Psoas muscle (tissue), 8 donors: ENCODE measurements around the gene INPP4A. TPM values are rescaled to one million over a fixed set of nuclear protein-coding genes. Genes with fewer than 3 reads are reported as not detected.

Experiments
- ATAC-seq, 4 donors: fragments of 200-7000 bp; cut with Tn5 transposase; one replicate each; pipeline ENCODE4 v1.9.1; 2020; ENCODE audit warnings: moderate library complexity in 3 of 4, mild to moderate bottlenecking in 2 of 4
- DNase-seq, 2 donors: peaks; one replicate each; pipeline ENCODE4 v3.0.0-alpha.2; 2020
- H3K27ac ChIP-seq: fragments of 200-600 bp; one replicate; pipeline ENCODE4 v1.8.0; 2022
- H3K27me3 ChIP-seq, 3 donors: fragments of 200-600 bp in 1 of 3; one replicate each; pipeline versions ENCODE4 v1.6.1 to v1.8.0; 2013 to 2022; ENCODE audit warnings: low read length in 2 of 3, mild to moderate bottlenecking in 2 of 3, moderate library complexity in 1 of 3; ENCODE audit not compliant: insufficient read depth in 3 of 3
- H3K36me3 ChIP-seq, 2 donors: fragments of 200-600 bp in 1 of 2; one replicate each; pipeline versions ENCODE4 v1.6.1 to v1.8.0; 2013 to 2022; ENCODE audit warnings: low read depth in 1 of 2, mild to moderate bottlenecking in 1 of 2, moderate library complexity in 1 of 2; ENCODE audit not compliant: insufficient read depth in 1 of 2
- H3K4me1 ChIP-seq: fragments of 200-600 bp; one replicate; pipeline ENCODE4 v1.8.0; 2022
- H3K4me3 ChIP-seq: fragments of 200-600 bp; one replicate; pipeline ENCODE4 v1.8.0; 2022; ENCODE audit warnings: mild to moderate bottlenecking
- H3K9me3 ChIP-seq: fragments of 200-600 bp; one replicate; pipeline ENCODE4 v1.8.0; 2022
- CTCF ChIP-seq: fragments of 200-600 bp; IDR thresholded peaks from one replicate; pipeline ENCODE4 v1.8.0; 2022; ENCODE audit warnings: antibody characterized with exemption
- WGBS, 3 donors: extraction: QIAGEN DNeasy Blood & Tissue Kit; methylation state at CpG; one replicate each; pipeline versions ENCODE4 v1.1.6 to v1.1.7; 2013; 5-methylcytosine and 5-hydroxymethylcytosine counted together
- intact Hi-C, 2 donors: fragments of 100-400 bp; cut with DNase I; formaldehyde crosslinking; loops; one replicate each; pipeline versions ENCODE4 v1.11.0 to v1.14.2; 2022
- polyA plus RNA-seq, 3 donors: library from polyadenylated mRNA; stranded (reverse); fragments of 200-250 nt; gene quantifications; one replicate each; pipeline ENCODE4 v1.2.3, GENCODE V29; 2013
- total RNA-seq, 4 donors: library from RNA; stranded (reverse); fragmentation: NEBNext Ultra II Directional in 2 of 4; extraction: Animal tissue kit (Norgen Biotek cat#: 25700) in 2 of 4; gene quantifications; one replicate each; pipeline versions ENCODE4 v1.2.1 to v1.2.4, GENCODE V29; 2021 to 2023
- donor health status: healthy with polysubstance abuse.
- donor health status: DM: no; HTN: no; CAD: no; lungs with moderate emphysema.
- donor health status: Bipolar disorder and iron deficiency.
- donor health status: healthy.
- donor health status: DM: yes; HTN: yes; CAD: no.
- donor health status: DM: no; HTN: no; CAD: no.
- donor health status: DM: no; HTN: no; CAD: no.
- donor health status: DM: yes; HTN: yes; CAD: no.

Gene INPP4A
- total and polyA plus RNA-seq, 7 donors, result 2.2 to 19.7 (median 9.8) TPM

GRCh38 chr2:98474979-98475632 lies 30.4 kb downstream of the INPP4A start:
- Histone ChIP-seq H3K36me3 (no peaks in the 10 kb centered on the region), H3K4me1 (peaks cover 16% of the 10 kb centered on the region), H3K27me3 (no peaks in the 10 kb centered on the region), H3K9me3 (no peaks in the 10 kb centered on the region), H3K4me3 (no peak overlapping the region), H3K27ac (no peak overlapping the region)
- no peak for ATAC-seq
- 74 to 82% (median 76%) methylated on average over 5 of the region's 5 CpGs for WGBS, 3 donors
- no peak for TF ChIP-seq CTCF
- intact Hi-C loops, result no loop called here
- DNase-seq, result no peak

- no peak for DNase-seq
- Histone ChIP-seq H3K4me3 (no peak overlapping the region), H3K4me1 (peaks cover 19% of the 10 kb centered on the region), H3K27ac (no peak overlapping the region), H3K9me3 (no peaks in the 10 kb centered on the region), H3K27me3 (no peaks in the 10 kb centered on the region), H3K36me3 (no peaks in the 10 kb centered on the region)
- TF ChIP-seq CTCF, result no peak
- intact Hi-C loops, result no loop called here
- no peak for ATAC-seq
- WGBS, 3 donors, result 88 to 91% (median 89%) methylated on average over 9 of the region's 9 CpGs
Measured at GRCh38 chr2:98476192-98476868, 31.7 kb downstream of the INPP4A start.

GRCh38 chr2:98477036-98477435 lies 32.4 kb downstream of the INPP4A start:
- intact Hi-C loops, result no loop called here
- Histone ChIP-seq H3K27ac (no peak overlapping the region), H3K27me3 (no peaks in the 10 kb centered on the region), H3K4me3 (no peak overlapping the region), H3K9me3 (no peaks in the 10 kb centered on the region), H3K36me3 (no peaks in the 10 kb centered on the region), H3K4me1 (peaks cover 19% of the 10 kb centered on the region)
- ATAC-seq, result no peak
- 95 to 98% (median 97%) methylated on average over 10 of the region's 10 CpGs for WGBS, 3 donors
- no peak for DNase-seq
- no peak for TF ChIP-seq CTCF

GRCh38 chr2:98477506-98477905 lies 32.8 kb downstream of the INPP4A start:
- no peaks in the 10 kb centered on the region for H3K27me3 ChIP-seq
- H3K4me3 ChIP-seq, result no peak overlapping the region
- no peak for TF ChIP-seq CTCF
- H3K9me3 ChIP-seq, result no peaks in the 10 kb centered on the region
- WGBS, 3 donors, result 91 to 98% (median 95%) methylated on average over 5 of the region's 5 CpGs
- DNase-seq (no peak), ATAC-seq (no peak)
- intact Hi-C loops, result no loop called here
- no peaks in the 10 kb centered on the region for H3K36me3 ChIP-seq
- H3K4me1 ChIP-seq, result peaks cover 19% of the 10 kb centered on the region
- H3K27ac ChIP-seq, result no peak overlapping the region
